SKM-1 (cell line): Measurements from ENCODE around the gene BTBD9.

Source experiments
- DNase-seq: peaks from one replicate; lab custom pipeline; 2025; ENCODE audit not compliant: unreplicated experiment; lab: John Stamatoyannopoulos, UW

The BTBD9 gene

GRCh38 chr6:38215225-38215624, 424.5 kb downstream of the BTBD9 start:
- DNase-seq, result no peak

GRCh38 chr6:38214159-38214558, 425.6 kb downstream of the BTBD9 start:
- no peak for DNase-seq

GRCh38 chr6:38213251-38213658, 426.5 kb downstream of the BTBD9 start:
- no peak for DNase-seq

GRCh38 chr6:38212579-38212978, 427.1 kb downstream of the BTBD9 start:
- no peak for DNase-seq

GRCh38 chr6:38212116-38212515, 427.6 kb downstream of the BTBD9 start:
- no peak for DNase-seq

GRCh38 chr6:38209371-38210260, 430.1 kb downstream of the BTBD9 start:
- no peak for DNase-seq

GRCh38 chr6:38208028-38208427, 431.7 kb downstream of the BTBD9 start:
- no peak for DNase-seq

GRCh38 chr6:38207375-38207774, 432.4 kb downstream of the BTBD9 start:
- no peak for DNase-seq

- no peak for DNase-seq
Observed at GRCh38 chr6:38198219-38198618, 441.5 kb downstream of the BTBD9 start.

- no peak for DNase-seq
Observed at GRCh38 chr6:38195113-38195635, 444.6 kb downstream of the BTBD9 start.

GRCh38 chr6:38194589-38194988, 445.1 kb downstream of the BTBD9 start:
- no peak for DNase-seq

GRCh38 chr6:38194282-38194572, 445.5 kb downstream of the BTBD9 start:
- DNase-seq, result no peak

GRCh38 chr6:38193481-38194281, 446.0 kb downstream of the BTBD9 start:
- no peak for DNase-seq

GRCh38 chr6:38193051-38193450, 446.7 kb downstream of the BTBD9 start:
- no peak for DNase-seq

- DNase-seq, result no peak
Observed at GRCh38 chr6:38192487-38192886, 447.2 kb downstream of the BTBD9 start.

- no peak for DNase-seq
Observed at GRCh38 chr6:38192011-38192410, 447.7 kb downstream of the BTBD9 start.

GRCh38 chr6:38191418-38191817, 448.3 kb downstream of the BTBD9 start:
- no peak for DNase-seq

- no peak for DNase-seq
Observed at GRCh38 chr6:38188677-38189335, 450.9 kb downstream of the BTBD9 start.

GRCh38 chr6:38187811-38188590, 451.7 kb downstream of the BTBD9 start:
- no peak for DNase-seq

GRCh38 chr6:38187325-38187724, 452.4 kb downstream of the BTBD9 start:
- DNase-seq, result no peak

- no peak for DNase-seq
Observed at GRCh38 chr6:38185752-38186151, 454.0 kb downstream of the BTBD9 start.
